ENCODE data around the gene ADAM10. TPM values are rescaled to one million over a fixed set of nuclear protein-coding genes. Genes with fewer than 3 reads are reported as not detected.
"Not testable (repeated sequence)": the region's sequence is repeated elsewhere in the genome, so short reads cannot be mapped to it uniquely, and the experiment has no call there.

ADAM10 gene
- polyA plus RNA-seq, 3 donors = 227 to 249 (median 243) TPM

- no peak for DNase-seq
These were observed 137.5 kb downstream of the ADAM10 start for GRCh38 chr15:58611731-58612676.

DNA sequence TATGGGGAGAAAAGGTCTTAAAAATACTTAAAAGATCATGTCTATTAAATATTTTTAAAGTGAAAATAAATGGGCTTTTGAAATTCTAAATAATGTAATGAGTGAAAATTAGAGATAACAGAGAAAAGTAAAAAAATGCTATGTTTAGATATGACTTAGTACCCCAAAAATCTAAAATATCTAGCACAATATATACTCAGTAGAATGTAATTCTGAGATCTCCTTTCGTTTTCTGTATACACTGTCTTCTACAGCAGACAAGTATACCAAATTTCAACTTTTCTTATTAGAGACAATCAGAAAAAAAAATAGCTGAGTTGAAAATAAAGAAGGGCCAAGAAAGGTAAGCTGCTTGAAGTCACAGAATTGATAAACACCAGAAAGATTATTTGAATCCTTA lies 140.8 kb downstream of the ADAM10 start:
- no peak for DNase-seq

DNA sequence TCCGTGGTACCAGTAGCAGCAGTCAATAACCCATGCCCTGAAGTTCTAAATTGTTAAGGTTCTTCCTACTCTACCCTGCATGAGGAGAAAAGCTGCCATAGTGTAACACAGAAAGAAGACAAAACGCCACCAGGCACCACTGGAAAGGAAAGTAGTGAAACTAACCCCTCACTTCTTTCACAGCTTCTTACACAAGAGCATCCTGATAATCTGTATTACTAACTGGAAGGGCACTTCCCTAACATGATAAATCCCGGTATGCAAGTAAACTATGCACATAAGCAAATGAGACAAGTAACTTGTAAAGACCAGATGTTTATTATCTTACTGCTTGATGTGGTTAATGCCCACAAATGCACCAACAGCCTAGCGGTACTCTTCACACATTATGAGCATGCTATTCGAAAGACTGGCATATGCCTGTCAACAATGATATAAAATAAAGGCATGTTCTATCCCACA lies 141.3 kb downstream of the ADAM10 start:
- no peak for DNase-seq

- DNase-seq = no peak
These were observed 142.9 kb downstream of the ADAM10 start for GRCh38 chr15:58606577-58607080.

DNA sequence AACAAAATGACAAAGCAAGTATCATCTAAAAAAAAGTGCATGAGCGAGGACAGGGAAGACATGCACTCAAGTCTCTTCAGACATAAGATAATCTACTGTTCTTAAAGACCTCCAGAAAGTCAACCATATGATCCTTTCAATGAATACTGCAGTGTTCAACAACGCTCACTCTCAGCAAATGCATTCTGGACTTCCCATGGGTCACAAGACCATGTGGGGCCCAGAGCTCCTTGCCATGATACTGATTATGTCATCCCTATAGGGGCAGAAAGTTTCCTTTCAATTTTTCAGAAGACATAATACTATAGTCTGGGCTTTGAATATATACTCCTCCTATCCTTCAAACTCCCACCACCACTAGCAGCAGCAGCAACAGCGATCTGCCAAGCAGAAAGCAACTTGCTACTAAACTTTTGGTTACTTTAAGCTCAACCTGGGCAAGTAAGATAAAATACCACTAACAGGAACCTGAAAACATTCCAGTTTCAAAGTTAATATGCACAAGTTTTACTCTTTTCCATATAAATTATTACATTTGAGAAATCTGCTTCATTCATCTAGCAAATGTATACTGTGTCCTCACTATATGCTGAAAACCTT lies 143.5 kb downstream of the ADAM10 start:
- no peak for DNase-seq

DNA sequence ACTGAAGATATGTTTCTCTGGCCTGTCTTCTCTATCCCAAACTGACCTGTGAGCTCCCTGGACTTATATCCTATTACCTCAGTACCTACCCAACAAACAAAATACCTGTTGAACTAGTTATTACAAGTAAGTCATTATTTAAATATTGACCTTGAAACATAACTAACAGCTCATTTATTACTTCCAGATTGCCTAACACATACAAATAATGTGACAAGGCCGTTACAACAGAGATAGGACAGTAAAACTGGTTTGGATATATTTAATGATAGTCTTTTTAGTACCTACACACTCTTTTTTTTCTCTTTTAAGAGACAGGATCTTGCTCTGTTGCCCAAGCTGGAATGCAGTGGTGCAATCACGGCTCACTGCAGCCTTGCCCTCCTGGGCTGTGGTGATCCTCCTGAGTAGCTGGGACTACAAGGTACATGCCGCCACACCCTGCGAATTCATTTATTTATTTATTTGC lies 145.0 kb downstream of the ADAM10 start:
- DNase-seq = no peak

DNA sequence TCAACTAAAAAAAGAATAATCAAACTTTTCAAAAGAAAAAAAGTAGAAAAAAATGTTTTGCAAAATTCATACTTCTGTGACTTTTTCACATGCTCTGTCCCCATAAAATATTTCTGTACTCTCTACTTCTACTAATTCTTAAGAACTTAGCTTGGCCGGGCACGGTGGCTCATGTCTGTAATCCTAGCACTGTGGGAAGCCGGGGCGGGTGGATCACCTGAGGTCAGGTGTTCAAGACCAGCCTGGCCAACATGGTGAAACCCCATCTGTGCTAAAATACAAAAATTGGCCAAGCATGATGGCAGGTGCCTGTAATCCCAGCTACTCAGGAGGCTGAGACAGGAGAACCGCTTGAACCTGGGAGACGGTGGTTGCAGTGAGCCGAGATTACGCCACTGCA lies 145.6 kb downstream of the ADAM10 start:
- not testable (repeated sequence) for DNase-seq

- no peak for DNase-seq
These were observed 146.7 kb downstream of the ADAM10 start for GRCh38 chr15:58602823-58603222.

DNA sequence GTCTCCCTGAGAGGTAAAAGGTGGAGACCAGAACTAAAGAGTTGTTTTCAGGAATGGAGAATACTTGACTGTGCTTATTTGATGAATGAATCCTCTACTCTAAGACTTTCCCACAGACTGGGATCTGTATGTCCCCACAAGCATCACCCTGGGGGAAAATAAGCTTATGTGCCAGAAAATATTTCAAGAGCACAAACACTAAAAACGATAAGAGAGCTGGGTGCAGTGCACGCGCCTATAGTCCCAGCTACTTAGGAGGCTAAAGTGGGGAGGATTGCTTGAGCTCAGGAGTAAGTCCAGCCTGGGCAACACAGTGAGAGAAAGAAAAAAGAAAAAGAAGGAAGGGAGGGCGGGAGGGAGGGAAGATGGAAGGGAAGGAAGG lies 150.7 kb downstream of the ADAM10 start:
- DNase-seq = no peak

GRCh38 chr15:58597943-58598828 lies 151.3 kb downstream of the ADAM10 start:
- no peak for DNase-seq

DNA sequence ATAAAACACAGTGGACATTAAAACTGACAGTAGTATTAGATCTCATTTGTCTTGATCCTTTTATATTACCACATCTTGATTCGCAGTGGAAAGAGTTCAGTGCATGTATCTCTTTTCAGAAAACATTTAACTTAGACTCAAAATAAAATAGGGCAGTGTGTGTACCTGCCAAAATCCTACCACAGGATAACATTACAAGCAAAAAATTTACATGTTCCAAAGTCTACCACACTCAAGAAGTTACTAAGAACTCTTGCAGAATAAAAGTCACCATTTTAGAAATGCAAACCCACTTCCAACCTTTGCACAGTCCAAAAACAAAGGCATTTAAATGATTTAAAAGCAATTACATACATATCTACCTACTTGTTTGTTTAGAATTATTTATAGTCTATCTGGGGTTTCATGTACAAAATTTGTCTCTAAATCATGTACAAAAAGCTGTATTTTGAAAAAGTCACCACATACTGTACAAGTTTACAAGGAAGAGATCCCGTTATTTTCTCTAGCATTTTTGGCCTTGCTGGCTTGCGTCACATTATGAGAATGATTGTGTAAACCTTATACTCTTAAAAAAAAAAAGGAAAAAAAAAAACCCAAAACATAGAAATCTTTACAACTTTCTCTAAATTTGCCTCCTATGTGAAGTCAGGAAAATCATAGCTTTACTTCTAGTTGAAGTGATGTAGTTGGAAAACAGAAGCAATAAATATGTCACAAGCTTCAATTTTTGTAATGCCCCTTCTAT lies 153.8 kb downstream of the ADAM10 start:
- DNase-seq = no peak

GRCh38 chr15:58594898-58595297 lies 154.6 kb downstream of the ADAM10 start:
- DNase-seq = no peak

- no peak for DNase-seq
These were observed 155.6 kb downstream of the ADAM10 start for GRCh38 chr15:58593870-58594269.

DNA sequence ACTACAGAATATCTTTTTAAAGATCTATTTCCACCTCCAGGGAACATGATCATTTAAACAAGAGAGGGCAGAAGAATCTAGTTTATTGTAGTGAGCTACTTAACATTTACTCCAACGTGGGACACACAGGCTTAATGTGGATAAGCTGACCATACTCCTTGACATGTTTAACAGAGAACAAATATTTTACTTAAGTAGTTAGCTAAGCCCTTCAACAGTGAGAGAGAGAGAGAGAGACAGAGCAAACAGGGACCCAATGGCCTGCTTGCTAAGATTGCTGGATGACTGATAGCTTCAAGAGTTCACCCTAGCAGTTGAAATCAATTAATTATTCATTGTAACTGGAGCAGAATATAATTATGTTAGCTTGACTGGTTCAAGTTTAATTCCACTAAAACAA lies 158.6 kb downstream of the ADAM10 start:
- DNase-seq = no peak

DNA sequence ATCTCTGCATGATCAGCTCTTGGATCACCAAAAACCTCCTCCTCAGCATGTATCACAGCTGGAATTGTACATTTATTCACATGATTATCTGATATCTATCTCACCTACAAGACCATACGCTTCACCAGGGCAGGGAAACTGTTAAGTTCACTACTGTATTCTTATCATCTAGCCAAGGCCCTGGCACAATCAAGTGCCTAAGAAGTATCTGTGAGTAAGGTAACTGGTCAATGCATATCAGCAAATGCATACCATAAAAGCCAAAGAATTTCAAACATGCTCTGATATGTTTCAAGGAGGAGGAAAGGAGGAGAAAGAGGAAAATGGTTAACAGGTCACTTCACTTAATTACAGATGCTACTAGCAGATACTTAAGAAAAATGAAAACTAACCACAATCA lies 159.3 kb downstream of the ADAM10 start:
- DNase-seq = no peak

DNA sequence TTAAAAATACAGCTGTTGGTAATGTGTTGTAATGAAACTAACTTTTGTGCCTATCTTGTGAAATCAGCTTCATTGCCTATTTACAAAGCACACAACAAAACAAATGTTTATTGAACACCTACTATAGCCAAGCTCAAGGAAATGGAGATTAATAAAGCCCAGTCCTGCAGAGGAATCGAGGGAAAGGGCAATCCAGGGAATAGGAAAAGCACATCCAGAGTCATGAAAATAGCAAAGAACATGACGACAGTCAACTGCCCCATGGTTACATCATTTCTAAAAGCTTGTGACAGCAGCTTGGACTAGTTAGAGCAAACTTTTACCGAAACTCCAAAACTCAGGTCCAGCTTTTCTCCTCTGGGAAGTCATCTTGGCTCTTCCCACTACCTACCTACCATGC lies 160.5 kb downstream of the ADAM10 start:
- DNase-seq = no peak

DNA sequence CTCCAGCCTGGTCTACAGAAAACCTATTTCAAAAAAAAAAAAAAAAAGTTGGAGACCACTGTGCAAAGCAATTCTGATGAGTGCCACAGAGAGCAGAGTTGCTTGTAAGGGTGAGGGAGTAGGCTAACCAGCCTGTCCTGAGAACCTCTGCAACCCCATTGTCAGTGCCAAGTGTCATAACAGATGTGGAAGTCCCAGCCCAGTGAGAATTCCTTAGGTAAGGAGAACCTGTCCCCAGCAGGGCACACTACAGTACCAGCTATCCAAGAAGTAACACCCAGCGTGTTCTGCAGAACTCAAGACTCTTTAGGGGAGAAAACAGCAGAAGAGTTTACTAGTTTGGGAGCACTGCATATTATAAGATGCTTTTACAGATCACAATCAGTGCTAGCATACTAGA lies 161.4 kb downstream of the ADAM10 start:
- no peak for DNase-seq

DNA sequence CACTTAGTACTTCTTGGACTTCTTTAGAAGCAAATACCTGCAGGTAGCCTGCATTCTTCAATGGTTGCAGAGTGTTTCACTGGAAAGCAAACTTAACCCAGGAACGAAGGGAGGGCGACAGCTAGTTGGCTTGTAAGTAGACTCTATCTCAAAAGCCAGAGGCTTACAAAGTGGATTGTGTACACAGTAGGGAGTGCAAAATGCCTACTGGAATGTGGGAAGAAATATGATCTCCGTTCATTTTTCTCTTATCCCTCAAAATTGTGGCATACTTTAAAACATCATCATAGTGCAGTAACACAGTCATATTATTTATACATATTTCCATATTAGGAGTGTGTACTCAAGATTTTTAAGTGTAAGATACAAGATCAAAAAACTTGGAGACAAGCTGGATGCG lies 162.0 kb downstream of the ADAM10 start:
- DNase-seq = no peak

DNA sequence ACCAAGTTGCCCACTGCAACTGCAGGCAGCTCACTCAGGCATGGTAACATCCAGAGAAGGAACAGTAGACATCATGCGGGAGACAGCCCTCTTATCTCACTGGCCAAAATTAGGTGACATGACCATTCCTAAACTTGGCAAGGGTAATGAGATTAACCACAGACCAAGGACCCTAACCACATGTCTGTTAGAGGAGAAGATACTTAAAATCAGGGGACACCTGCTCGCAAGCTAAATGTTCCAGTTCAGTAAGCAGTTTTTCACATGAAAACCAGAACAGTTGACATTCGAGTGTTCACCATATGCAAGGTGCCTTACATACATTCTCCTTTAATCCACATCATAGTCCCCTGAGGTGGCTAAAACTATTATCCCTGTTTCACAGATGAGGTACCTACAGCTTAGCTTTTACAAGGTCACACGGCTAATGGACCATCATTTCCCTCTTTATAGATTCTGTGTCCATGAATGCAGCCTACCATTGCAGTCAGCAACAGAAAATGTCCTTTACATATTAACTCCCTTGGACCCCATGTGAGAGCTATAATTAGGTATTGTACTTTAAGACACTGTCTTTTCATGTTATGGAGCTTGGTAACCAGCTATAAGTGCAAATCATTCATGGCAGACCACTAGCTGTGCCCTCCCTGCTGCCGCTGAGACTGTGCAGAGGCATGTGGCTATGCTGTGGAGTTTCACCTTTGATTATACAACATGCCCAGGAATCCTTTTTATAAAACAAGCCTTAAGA lies 163.6 kb downstream of the ADAM10 start:
- DNase-seq = peak; percentile 33

- no peak for DNase-seq
These were observed 164.6 kb downstream of the ADAM10 start for GRCh38 chr15:58584789-58585461.
